SJCRH30 (cell line): Measurements from ENCODE around the gene ABCD1. TPM values are rescaled to one million over a fixed set of nuclear protein-coding genes. Genes with fewer than 3 reads are reported as not detected.

ENCODE experiments used
- DNase-seq, 2 experiments: peaks; one replicate each; pipeline ENCODE4 v3.0.0-alpha.2; 2015 to 2020
- H3K27ac ChIP-seq: fragments of 250-450 bp; sonication (Bioruptor Pico); 2 replicates; pipeline ENCODE4 v1.5.1; 2020; ENCODE audit warnings: mild to moderate bottlenecking, moderate library complexity
- H3K27me3 ChIP-seq: fragments of 250-450 bp; sonication (Bioruptor Pico); 2 replicates; pipeline ENCODE4 v1.5.1; 2020; ENCODE audit warnings: mild to moderate bottlenecking, moderate library complexity
- H3K36me3 ChIP-seq: fragments of 250-450 bp; sonication (Bioruptor Pico); 2 replicates; pipeline ENCODE4 v1.5.1; 2020; ENCODE audit warnings: mild to moderate bottlenecking, moderate library complexity
- H3K4me1 ChIP-seq: fragments of 250-450 bp; sonication (Bioruptor Pico); 2 replicates; pipeline ENCODE4 v1.5.1; 2020; ENCODE audit warnings: mild to moderate bottlenecking, moderate library complexity
- H3K4me3 ChIP-seq: fragments of 250-450 bp; sonication (Bioruptor Pico); 2 replicates; pipeline ENCODE4 v1.5.1; 2020; ENCODE audit warnings: mild to moderate bottlenecking, moderate library complexity
- H3K9me3 ChIP-seq: fragments of 250-450 bp; sonication (Bioruptor Pico); replicated peaks from 2 replicates; pipeline ENCODE4 v1.5.1; 2020; ENCODE audit warnings: mild to moderate bottlenecking, moderate library complexity
- total RNA-seq: library from RNA; depleted of rRNA; stranded (reverse); fragments of >200 nt; shearing (Covaris generic); gene quantifications from 2 replicates; pipeline ENCODE4 v1.2.3, GENCODE V29; 2014; rRNA removed

ABCD1 gene
- total RNA-seq, 1 experiment from 2014 or later = 4.9 TPM

GRCh38 chrX:153782871-153783270 lies 58.2 kb downstream of the ABCD1 start:
- Histone ChIP-seq H3K36me3 (peaks cover 2% of the 10 kb centered on the region; the same call in 1 of the 2 replicates), H3K27ac (no peak overlapping the region), H3K9me3 (no peaks in the 10 kb centered on the region), H3K4me3 (no peak overlapping the region), H3K4me1 (peaks cover 10% of the 10 kb centered on the region; the same call in 1 of the 2 replicates), H3K27me3 (no peaks in the 10 kb centered on the region)
- DNase-seq = no peak

- no peaks in the 10 kb centered on the region for H3K27me3 ChIP-seq
- H3K27ac ChIP-seq = no peak overlapping the region
- peaks cover 10% of the 10 kb centered on the region; the same call in 1 of the 2 replicates for H3K4me1 ChIP-seq
- H3K36me3 ChIP-seq = peaks cover 2% of the 10 kb centered on the region; the same call in 1 of the 2 replicates
- H3K4me3 ChIP-seq = no peak overlapping the region
- no peaks in the 10 kb centered on the region for H3K9me3 ChIP-seq
- no peak for DNase-seq
Observed at GRCh38 chrX:153783378-153784013, 58.8 kb downstream of the ABCD1 start.

GRCh38 chrX:153784325-153784967 lies 59.8 kb downstream of the ABCD1 start:
- DNase-seq = no peak
- Histone ChIP-seq H3K36me3 (peaks cover 2% of the 10 kb centered on the region; the same call in 1 of the 2 replicates), H3K9me3 (no peaks in the 10 kb centered on the region), H3K27me3 (no peaks in the 10 kb centered on the region), H3K4me3 (no peak overlapping the region), H3K4me1 (peaks cover 10% of the 10 kb centered on the region; the same call in 1 of the 2 replicates), H3K27ac (no peak overlapping the region)

- no peak overlapping the region for H3K4me3 ChIP-seq
- no peak overlapping the region for H3K27ac ChIP-seq
- H3K4me1 ChIP-seq = peaks cover 4% of the 10 kb centered on the region; the same call in 1 of the 2 replicates
- no peak for DNase-seq
- peaks cover 2% of the 10 kb centered on the region; the same call in 1 of the 2 replicates for H3K36me3 ChIP-seq
- H3K9me3 ChIP-seq = no peaks in the 10 kb centered on the region
- H3K27me3 ChIP-seq = no peaks in the 10 kb centered on the region
Observed at GRCh38 chrX:153786669-153787068, 62.0 kb downstream of the ABCD1 start.

GRCh38 chrX:153789654-153790053 lies 65.0 kb downstream of the ABCD1 start:
- Histone ChIP-seq H3K9me3 (no peaks in the 10 kb centered on the region), H3K36me3 (peaks cover 2% of the 10 kb centered on the region; the same call in 1 of the 2 replicates), H3K27ac (no peak overlapping the region), H3K27me3 (no peaks in the 10 kb centered on the region), H3K4me1 (no peaks in the 10 kb centered on the region), H3K4me3 (no peak overlapping the region)
- no peak for DNase-seq

GRCh38 chrX:153791104-153791852 lies 66.6 kb downstream of the ABCD1 start:
- no peak overlapping the region for H3K4me3 ChIP-seq
- no peak for DNase-seq

GRCh38 chrX:153792368-153792767 lies 67.7 kb downstream of the ABCD1 start:
- Histone ChIP-seq H3K27me3 (no peaks in the 10 kb centered on the region), H3K9me3 (no peaks in the 10 kb centered on the region), H3K27ac (no peak overlapping the region), H3K36me3 (peaks cover 4% of the 10 kb centered on the region; the same call in 1 of the 2 replicates), H3K4me1 (no peaks in the 10 kb centered on the region), H3K4me3 (no peak overlapping the region)
- no peak for DNase-seq

More at GRCh38 chrX:153791104-153791852, 66.6 kb downstream of the ABCD1 start:
- H3K9me3 ChIP-seq = no peaks in the 10 kb centered on the region
- no peaks in the 10 kb centered on the region for H3K4me1 ChIP-seq
- H3K36me3 ChIP-seq = peaks cover 2% of the 10 kb centered on the region; the same call in 1 of the 2 replicates
- H3K27me3 ChIP-seq = no peaks in the 10 kb centered on the region
- no peak overlapping the region for H3K27ac ChIP-seq

GRCh38 chrX:153793291-153793690 lies 68.6 kb downstream of the ABCD1 start:
- H3K27me3 ChIP-seq = no peaks in the 10 kb centered on the region
- H3K27ac ChIP-seq = peak overlapping the region; percentile 97
- no peaks in the 10 kb centered on the region for H3K4me1 ChIP-seq
- no peaks in the 10 kb centered on the region for H3K9me3 ChIP-seq
- peak overlapping the region; percentile 90 for H3K4me3 ChIP-seq
- peak in 1 of 2 experiments; percentile 26 for DNase-seq
- H3K36me3 ChIP-seq = peaks cover 4% of the 10 kb centered on the region; the same call in 1 of the 2 replicates

Other genes starting within 250 kb of the ABCD1 start
- gene BGN, start 229.9 kb upstream of the ABCD1 start, total RNA-seq = 0.15 and 0.16 TPM in 2 replicates
- gene ATP2B3, start 207.2 kb upstream of the ABCD1 start, total RNA-seq = 0.05 and 0.06 TPM in 2 replicates
- 27.0 and 32.5 TPM in 2 replicates for gene CCNQ, start 125.7 kb upstream of the ABCD1 start, total RNA-seq
- gene DUSP9, start 77.7 kb upstream of the ABCD1 start, total RNA-seq = 0.14 TPM in 1 of 2 replicates, not detected in the other
- not detected in 2 replicates for gene PNCK, start 51.0 kb upstream of the ABCD1 start, total RNA-seq
- gene SLC6A8, start 36.9 kb upstream of the ABCD1 start, total RNA-seq = 9.5 TPM in 2 replicates
- gene BCAP31, start 469 bp upstream of the ABCD1 start, total RNA-seq = 77.9 and 78.0 TPM in 2 replicates
- gene PLXNB3, start 39.4 kb downstream of the ABCD1 start, total RNA-seq = 2.0 and 3.7 TPM in 2 replicates
- 17.9 and 33.6 TPM in 2 replicates for gene SRPK3, start 56.2 kb downstream of the ABCD1 start, total RNA-seq
- 34.3 and 35.0 TPM in 2 replicates for gene IDH3G, start 69.5 kb downstream of the ABCD1 start, total RNA-seq
- 131 and 177 TPM in 2 replicates for gene SSR4, start 69.8 kb downstream of the ABCD1 start, total RNA-seq
- 7.1 and 9.1 TPM in 2 replicates for gene PDZD4, start 105.7 kb downstream of the ABCD1 start, total RNA-seq
- gene L1CAM, start 161.3 kb downstream of the ABCD1 start, total RNA-seq = 14.2 and 14.7 TPM in 2 replicates
- not detected in 2 replicates for gene AVPR2, start 179.8 kb downstream of the ABCD1 start, total RNA-seq
- gene ARHGAP4, start 201.4 kb downstream of the ABCD1 start, total RNA-seq = 7.7 and 8.2 TPM in 2 replicates
- gene NAA10, start 210.2 kb downstream of the ABCD1 start, total RNA-seq = 58.6 and 69.6 TPM in 2 replicates
- 0.18 TPM in 1 of 2 replicates, not detected in the other for gene RENBP, start 219.8 kb downstream of the ABCD1 start, total RNA-seq
- gene HCFC1, start 247.0 kb downstream of the ABCD1 start, total RNA-seq = 55.6 and 56.9 TPM in 2 replicates
- gene TMEM187, start 247.9 kb downstream of the ABCD1 start, total RNA-seq = 0.97 and 1.7 TPM in 2 replicates